GM12865 (cell line): ENCODE results near the gene COPS8.

ENCODE experiments used
- DNase-seq: peaks from one replicate; pipeline ENCODE4 v3.0.0; 2010; ENCODE audit warnings: low read depth
- H3K4me3 ChIP-seq: 2 replicates; pipeline ENCODE4 v1.5.1; 2011; ENCODE audit warnings: mild to moderate bottlenecking, low read depth, low read length, control low read depth
- CTCF ChIP-seq: IDR thresholded peaks from 2 replicates; pipeline ENCODE4 v1.5.1; 2011; ENCODE audit warnings: low read length, control low read depth, low read depth, inconsistent platforms; ENCODE audit not compliant: insufficient read depth; ENCODE audit errors: missing control alignments

COPS8 gene

DNA sequence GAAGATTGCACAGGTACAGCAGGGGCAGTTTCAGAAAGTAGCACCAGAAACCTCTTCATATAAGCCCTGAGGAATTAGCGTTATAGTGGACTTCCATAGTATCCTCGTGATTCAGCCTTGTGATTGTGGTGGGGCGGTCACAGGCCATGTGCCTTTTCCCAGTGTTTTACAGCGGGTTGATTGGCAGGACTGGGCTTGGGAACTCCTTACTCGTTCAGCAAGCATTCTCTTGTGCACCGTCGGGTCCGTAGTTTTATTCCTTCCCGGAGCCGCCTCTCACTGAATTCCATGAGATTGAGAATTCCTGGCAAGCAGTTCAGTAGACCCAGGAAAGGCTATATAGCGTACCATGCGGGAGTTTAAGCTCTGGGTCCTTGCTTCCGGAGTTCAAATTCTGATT, 5.2 kb downstream of the COPS8 start:
- TF ChIP-seq CTCF: no peak
- no peak overlapping the region for H3K4me3 ChIP-seq
- DNase-seq: no peak

DNA sequence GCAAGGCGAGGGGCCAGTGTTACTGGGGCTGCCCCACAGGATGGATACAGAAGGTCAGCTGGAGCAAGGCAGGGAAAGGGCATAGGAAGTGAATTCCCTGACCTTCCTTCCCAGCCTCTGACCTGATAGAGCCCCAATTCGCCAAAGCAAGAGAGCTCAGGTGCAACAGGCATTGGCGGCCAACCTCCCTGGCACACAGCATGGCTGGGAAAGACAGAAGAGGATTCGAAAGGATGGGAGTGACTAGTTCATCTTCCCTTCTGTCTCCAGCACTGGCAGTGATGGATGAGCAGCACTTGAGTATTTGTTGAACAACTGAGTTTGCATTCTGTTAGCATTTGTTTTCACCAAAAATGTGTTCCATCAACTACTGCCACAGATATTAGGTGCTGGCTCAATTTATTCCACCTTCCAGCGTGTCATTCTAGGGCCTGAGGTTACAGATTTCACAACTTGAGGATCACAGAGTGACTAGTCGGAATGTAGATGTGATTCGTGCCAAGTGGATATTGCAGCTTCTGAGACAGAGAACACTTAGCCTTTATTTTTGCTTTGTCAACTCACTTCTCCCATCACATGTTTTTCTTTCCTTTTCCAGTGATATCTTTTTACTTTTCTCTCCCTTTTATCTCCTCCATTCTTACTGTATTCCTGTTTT, 6.2 kb downstream of the COPS8 start:
- TF ChIP-seq CTCF: no peak
- DNase-seq: no peak

DNA sequence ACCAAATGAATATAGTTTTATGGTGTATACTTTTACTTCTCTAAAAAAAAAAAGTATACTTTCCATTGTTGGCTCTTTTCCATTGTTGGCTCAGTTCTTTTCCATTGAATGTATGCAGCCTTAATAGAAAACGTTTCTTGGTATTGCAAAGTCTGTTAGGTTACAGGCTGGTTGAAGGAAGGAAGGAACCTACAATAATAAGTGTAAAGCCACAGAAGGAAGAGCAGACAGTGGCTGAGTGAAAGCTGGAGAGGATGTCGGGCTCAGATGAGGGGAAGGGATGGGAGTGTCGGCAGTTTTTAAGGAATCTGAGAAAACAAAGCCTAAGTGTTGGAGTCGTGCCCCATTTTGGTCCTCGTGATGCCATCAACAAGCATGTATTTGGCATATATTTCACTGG, 6.8 kb downstream of the COPS8 start:
- H3K4me3 ChIP-seq: no peak overlapping the region
- DNase-seq: no peak
- no peak for TF ChIP-seq CTCF

More for the DNA sequence above, 6.2 kb downstream of the COPS8 start:
- no peak overlapping the region for H3K4me3 ChIP-seq

DNA sequence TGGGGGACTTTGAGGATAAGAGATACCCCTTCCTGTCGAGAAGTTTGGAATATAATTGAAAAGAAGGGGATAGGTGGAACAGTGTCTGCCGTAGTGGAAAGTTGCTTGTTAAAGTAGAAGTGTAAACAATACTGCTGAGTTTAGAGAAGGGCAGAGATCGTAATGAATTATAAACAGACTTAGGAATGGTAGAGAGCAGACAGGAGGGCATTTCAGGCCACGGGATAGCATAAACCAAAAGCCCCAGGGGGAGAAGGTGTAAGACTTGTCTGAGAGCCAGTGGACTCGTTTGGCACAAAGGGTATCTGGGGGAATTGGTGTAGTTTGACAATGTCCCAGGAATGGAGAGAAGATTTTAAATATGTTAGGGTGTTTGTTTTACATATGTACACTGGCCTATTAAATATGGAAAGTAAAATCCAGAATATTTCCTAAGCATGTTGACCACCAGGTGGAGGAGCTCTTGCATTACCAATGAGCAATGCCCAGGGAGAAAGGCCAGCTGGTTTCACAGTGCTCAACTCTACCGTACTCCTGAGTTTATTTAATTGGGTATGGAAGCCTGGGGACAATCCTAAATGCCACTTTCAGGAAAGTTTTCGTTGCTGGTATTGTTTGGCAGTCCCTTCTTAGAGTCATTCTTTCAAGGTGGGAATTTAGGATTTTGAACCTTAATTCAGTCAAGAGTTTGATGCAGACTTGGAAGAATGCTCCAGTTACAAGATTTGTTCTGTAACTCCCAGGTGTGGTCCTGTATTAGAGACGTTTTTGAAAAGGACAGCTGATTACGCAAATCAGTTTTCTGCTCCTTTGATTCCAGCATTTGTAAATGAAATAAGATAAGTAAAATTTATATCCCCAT, 7.5 kb downstream of the COPS8 start:
- TF ChIP-seq CTCF: peak; percentile 9
- H3K4me3 ChIP-seq: no peak overlapping the region
- no peak for DNase-seq

DNA sequence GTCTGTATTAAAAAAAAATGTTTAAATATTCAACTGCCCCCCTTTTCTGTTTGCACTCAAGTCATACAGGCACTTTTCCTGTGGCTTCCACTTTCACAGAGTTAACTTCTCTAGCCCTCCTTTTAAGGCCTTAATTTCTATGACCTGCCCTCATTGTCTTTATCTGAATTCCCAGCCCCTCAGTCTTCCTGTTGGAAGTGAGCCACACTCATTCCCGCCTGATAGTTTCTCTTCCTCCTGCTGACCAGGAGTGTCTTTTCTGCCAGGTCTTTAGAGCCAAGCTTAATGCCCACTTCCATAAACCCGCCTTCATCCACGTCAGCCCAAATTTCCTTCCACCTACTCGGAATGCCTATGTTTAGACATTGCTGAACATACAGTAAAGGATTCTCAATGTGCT, 10.5 kb downstream of the COPS8 start:
- no peak for TF ChIP-seq CTCF
- no peak overlapping the region for H3K4me3 ChIP-seq
- DNase-seq: no peak

GRCh38 chr2:237096911-237097310, 11.2 kb downstream of the COPS8 start:
- no peak for DNase-seq
- no peak overlapping the region for H3K4me3 ChIP-seq
- TF ChIP-seq CTCF: no peak
